Sciatic nerve (tissue), 2 donors: ENCODE measurements around the gene USP31. TPM values are rescaled to one million over a fixed set of nuclear protein-coding genes. Genes with fewer than 3 reads are reported as not detected.
"Not testable (repeated sequence)": the region's sequence is repeated elsewhere in the genome, so short reads cannot be mapped to it uniquely, and the experiment has no call there.

Experiments
- ATAC-seq: fragments of 200-7000 bp; cut with Tn5 transposase; one replicate; pipeline ENCODE4 v1.9.1; 2020; ENCODE audit warnings: mild to moderate bottlenecking, moderate library complexity
- DNase-seq: peaks from one replicate; pipeline ENCODE4 v3.0.0-alpha.2; 2020; ENCODE audit warnings: low spot score
- intact Hi-C: fragments of 100-400 bp; cut with DNase I; formaldehyde crosslinking; loops from one replicate; pipeline ENCODE4 v1.14.2; 2022
- total RNA-seq: library from RNA; stranded (reverse); fragmentation: NEBNext Ultra II Directional; extraction: Animal tissue kit (Norgen Biotek cat#: 25700); gene quantifications from one replicate; pipeline ENCODE4 v1.2.1, GENCODE V29; 2021
- donor health status: DM: no; HTN: no; CAD: no.
- donor health status: DM: no; HTN: no; CAD: no.

The USP31 gene
- total RNA-seq, 1 donor from 2014 or later: 11.8 TPM

GRCh38 chr16:23105309-23105708 lies 43.9 kb downstream of the USP31 start:
- ATAC-seq (no peak), DNase-seq (no peak)
- intact Hi-C loops: no loop called here

GRCh38 chr16:23104032-23104955 lies 45.0 kb downstream of the USP31 start:
- intact Hi-C loops: no loop called here
- no peak for DNase-seq
- no peak for ATAC-seq

DNA sequence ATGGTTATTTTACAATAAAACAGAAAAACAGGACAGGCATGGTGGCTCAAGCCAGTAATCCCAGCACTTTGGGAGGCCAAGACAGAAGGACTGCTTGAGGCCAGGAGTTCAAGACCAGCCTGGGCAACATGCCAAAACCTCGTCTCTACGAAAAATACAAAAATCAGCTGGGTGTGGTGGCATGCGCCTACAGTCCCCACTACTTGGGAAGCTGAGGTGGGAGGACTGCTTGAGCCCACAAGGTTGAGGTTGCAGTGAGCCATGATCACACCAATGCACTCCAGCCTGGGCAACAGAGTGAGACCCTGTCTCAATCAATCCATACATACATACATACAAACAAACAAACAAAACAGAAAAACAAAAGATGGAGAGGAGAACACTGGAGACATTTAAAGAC lies 45.6 kb downstream of the USP31 start:
- intact Hi-C loops: no loop called here
- ATAC-seq (no peak), DNase-seq (no peak)

DNA sequence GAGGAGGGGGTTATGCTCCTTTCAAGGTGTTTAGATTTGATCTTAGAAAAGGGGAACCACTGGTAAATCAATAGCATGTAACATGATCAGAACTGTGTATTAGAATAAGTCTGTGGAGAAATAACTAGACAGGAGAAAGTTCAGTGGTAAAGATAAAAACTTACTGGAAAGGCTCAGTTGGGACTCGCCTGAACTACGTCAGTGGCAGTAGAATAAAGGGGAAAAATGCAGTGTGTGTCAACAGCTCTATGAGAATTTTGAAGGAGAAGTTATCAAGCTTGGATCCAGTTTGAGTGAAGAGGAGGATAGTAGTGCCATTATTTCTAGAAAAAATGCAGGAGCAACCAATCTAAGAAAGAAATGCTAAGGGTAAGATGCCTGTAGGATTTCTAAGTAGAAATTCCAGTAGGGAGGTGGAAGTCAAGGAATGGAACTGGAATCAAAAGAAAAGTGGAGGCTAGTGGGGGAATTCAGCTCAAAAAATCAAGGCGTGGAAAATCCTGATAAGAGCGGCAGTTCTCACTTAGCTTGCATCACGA lies 48.2 kb downstream of the USP31 start:
- intact Hi-C loops: no loop called here
- ATAC-seq: no peak
- DNase-seq: no peak

DNA sequence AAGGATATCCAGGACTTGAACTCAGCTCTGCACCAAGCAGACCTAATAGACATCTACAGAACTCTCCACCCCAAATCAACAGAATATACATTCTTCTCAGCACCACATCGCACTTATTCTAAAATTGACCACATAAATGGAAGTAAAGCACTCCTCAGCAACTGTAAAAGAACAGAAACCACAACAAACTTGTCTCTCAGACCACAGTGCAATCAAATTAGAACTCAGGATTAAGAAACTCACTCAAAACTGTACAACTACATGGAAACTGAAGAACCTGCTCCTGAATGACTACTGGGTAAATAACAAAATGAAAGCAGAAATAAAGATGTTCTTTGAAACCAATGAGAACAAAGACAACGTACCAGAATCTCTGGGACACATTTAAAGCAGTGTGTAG lies 52.8 kb downstream of the USP31 start:
- intact Hi-C loops, DNase-seq, ATAC-seq: not testable (repeated sequence)

GRCh38 chr16:23094136-23094535 lies 55.1 kb downstream of the USP31 start:
- ATAC-seq, DNase-seq, intact Hi-C loops: not testable (repeated sequence)

DNA sequence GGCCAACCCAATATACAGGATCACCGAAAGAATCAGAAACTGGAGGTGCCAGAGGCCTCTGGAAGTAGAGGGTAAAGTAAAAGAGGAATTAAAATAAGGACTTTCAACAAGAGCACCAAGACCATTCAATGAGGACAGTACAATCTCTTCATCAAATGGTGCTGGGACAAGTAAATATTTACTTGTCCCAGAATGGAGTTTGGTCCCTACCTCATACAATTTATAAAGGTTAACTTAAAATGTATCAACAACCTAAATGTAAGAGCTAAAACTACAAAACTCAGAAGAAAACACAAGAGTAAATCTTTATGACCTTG lies 56.5 kb downstream of the USP31 start:
- intact Hi-C loops: no loop called here
- ATAC-seq (no peak), DNase-seq (no peak)

- DNase-seq (no peak), ATAC-seq (no peak)
- intact Hi-C loops: no loop called here
Measured at GRCh38 chr16:23092072-23092800, 57.0 kb downstream of the USP31 start.

DNA sequence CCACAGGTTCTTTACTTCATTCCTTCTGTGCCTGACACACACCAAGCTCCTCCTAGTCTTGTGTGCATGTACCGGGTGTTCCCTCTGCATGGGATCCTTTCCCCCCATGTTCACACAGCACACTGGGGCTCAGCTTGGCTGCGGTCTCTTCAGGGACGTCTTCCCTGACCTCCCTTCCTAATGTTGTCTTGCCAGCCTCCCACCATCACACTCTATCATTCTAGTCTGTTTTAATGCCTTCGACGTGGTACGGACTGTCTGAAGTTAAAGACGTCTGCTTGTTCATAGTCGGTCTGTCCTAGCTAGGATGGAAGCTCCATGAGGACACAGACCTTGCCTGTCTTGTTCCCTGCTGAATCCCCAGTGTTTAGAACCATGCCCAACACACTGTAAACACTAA lies 60.1 kb downstream of the USP31 start:
- ATAC-seq: no peak
- intact Hi-C loops: no loop called here
- DNase-seq: no peak

GRCh38 chr16:23088018-23088417 lies 61.2 kb downstream of the USP31 start:
- DNase-seq (no peak), ATAC-seq (no peak)
- intact Hi-C loops: no loop called here

GRCh38 chr16:23085949-23086348 lies 63.3 kb downstream of the USP31 start:
- intact Hi-C loops: no loop called here
- DNase-seq (no peak), ATAC-seq (no peak)

- no peak for ATAC-seq
- DNase-seq: no peak
- intact Hi-C loops: no loop called here
Measured at GRCh38 chr16:23082161-23082788, 67.0 kb downstream of the USP31 start.

DNA sequence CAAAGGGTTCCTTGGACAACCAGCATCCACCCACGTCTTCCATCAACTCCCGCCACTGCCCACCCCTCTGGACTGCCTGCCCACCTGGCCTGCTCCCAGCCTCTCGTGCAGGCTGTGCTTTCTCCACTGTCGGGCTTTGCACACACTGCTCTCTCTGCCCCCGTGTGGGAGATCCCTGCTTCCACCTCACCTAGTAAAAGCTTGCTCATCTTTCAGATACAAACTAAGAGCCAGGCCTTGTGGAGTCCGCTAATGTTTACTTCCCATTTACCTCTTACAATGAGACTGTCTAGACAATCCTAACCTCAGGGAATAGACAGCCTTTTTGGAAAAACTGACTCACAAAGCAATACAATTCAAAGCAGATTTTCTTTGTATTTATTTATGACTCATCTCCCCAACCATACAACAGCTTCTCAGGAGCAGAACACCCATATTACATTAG lies 67.6 kb downstream of the USP31 start:
- ATAC-seq: no peak
- intact Hi-C loops: no loop called here
- no peak for DNase-seq

- ATAC-seq (no peak), DNase-seq (no peak)
- intact Hi-C loops: no loop called here
Measured at GRCh38 chr16:23080747-23081146, 68.5 kb downstream of the USP31 start.

DNA sequence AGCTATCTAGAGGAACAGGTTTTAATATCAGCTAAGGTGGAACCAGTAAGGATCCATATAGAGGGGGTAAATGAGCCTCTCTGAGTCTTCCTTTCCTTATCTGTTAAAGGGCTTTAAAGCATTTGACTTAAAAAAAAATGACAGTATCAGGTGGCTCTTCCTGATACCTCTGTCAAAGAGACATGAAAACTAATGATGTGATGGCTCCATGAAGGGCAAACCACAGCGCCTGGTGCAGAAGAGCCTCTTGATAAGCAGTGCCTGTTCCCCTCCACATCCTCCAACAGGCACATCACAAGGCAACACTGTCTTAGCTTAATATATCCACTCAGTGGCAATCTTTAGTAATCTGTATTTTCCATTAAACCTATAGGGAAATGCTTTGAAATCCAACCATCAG lies 68.9 kb downstream of the USP31 start:
- ATAC-seq: no peak
- DNase-seq: no peak
- intact Hi-C loops: no loop called here

- DNase-seq: no peak
- intact Hi-C loops: no loop called here
- no peak for ATAC-seq
Measured at GRCh38 chr16:23079675-23080301, 69.5 kb downstream of the USP31 start.

DNA sequence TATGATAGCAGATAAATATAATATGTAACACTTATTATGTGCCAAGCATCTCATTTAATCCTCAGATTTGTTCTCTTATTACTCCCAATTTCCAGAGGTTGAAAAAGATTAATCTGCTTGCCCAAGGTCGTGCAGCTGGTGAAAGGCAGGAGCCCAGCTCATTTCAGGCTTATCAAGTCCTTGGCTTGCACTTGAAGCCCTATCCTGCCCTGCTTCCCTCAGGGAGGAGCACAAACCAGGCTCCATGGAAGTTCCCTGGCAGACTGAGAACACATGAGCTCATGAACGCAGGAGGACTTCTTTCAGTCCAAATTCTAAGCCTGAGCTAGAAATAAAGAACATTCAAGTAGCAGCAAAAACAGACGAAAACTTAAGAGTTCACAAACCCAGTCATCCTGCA lies 74.8 kb downstream of the USP31 start:
- DNase-seq: no peak
- intact Hi-C loops: loop anchor here (5.0 kb wide), 1 partner anchor 353 kb away; no protein-coding TSS in a partner anchor
- no peak for ATAC-seq

GRCh38 chr16:23072769-23073549 lies 76.3 kb downstream of the USP31 start:
- DNase-seq (no peak), ATAC-seq (no peak)
- intact Hi-C loops: loop anchor here (5.0 kb wide), 1 partner anchor 354 kb away; no protein-coding TSS in a partner anchor
